GM19328 (cell line): Measurements from ENCODE around the gene PALM3.

Experiments used
- ATAC-seq: cut with Tn5 transposase; IDR thresholded peaks from one replicate; pipeline ENCODE4 v1.9.1; 2021; ENCODE audit warnings: mild to moderate bottlenecking, moderate library complexity; ENCODE audit not compliant: unreplicated experiment

PALM3 gene, protein sequence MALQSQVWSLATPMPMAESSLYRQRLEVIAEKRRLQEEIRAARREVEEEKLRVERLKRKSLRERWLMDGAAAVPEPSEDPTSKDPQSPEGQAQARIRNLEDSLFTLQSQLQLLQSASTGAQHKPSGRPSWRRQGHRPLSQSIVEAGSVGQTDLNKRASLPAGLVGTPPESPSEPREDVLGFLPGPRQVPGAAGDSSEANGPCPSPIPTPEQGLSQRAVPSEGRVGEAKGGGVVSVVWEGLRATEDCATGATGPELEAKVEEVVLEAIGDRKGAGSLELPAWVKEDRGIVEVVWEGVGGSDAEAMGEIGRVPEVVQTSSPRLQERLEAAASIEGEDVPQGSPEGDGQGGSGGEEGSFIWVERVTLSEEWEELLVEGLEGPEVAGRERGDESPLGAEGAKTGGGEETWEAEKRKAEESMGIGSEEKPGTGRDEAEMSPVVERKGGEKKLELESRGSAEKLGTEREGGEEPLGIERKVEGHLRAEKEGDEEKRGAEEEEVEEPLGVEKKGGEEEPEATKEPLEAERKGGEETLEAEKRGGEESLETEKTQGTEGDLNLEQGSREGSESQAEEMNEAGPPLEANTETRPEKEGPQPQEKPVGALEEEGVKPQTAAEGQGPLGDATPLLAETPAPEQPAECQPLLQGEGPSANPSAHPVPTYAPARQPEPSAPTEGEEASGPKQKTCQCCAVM

DNA sequence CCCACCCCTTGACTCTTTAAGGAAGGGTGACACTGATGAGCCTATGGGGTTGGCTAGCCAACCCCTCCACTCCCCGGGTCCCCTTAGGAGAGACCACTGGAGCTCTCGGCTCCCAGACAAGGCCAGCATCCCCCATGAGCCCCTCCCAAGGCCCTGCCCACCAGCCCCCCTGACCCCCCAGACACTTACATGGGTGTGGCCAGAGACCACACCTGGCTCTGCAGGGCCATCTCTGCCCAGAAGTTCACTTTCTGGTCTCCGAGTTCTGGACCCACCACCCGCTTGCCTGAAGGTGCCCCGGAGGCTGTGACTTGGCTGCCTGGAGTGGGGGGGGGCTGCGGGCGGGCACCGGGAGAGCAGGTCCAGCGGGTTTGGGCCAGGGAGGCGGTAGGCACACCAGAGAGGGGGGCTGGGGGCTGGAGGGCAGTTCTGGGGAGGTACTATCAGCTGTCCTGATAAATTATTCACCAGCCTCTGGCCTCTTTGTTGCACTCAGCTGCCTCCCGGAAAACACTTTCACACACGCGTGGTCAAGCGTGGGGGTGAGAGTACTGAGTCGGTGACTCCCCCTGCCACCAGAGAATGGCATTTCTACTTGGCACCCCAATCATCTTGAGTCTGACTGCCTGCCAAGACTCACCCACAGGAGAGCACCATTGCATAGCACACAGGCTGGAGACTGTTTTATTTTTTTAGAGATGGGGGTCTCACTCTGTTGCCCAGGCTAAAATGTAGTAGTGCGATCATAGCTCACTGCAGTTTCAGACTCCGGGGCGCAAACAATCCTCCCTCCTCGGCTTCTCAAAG lies at the start of gene PALM3:
Gene PALM3, minus strand, starts transcription at position 326 of the 807 bp plus-strand sequence. Its CDS starts 96 bp downstream, at position 230.
- no peak for ATAC-seq

DNA sequence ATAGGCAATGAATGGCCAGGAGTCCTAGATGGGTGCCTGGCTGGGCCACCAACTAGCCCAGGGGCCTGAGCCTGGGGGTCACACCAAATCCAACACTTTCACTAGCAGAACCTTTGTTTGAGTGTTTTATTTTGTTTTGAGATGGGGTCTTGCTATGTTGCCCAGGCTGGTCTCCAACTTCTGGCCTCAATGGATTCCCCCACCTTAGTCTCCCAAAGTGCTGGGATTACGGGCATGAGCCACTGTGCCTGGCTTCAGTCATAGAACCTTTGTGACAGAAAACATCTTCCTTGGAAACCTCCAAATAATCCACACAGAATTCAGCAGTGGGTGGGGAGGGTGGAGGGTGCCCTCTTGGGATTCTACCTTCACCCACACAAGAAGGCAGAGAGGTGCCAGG lies 49.6 kb upstream of the PALM3 start:
- ATAC-seq, result no peak

DNA sequence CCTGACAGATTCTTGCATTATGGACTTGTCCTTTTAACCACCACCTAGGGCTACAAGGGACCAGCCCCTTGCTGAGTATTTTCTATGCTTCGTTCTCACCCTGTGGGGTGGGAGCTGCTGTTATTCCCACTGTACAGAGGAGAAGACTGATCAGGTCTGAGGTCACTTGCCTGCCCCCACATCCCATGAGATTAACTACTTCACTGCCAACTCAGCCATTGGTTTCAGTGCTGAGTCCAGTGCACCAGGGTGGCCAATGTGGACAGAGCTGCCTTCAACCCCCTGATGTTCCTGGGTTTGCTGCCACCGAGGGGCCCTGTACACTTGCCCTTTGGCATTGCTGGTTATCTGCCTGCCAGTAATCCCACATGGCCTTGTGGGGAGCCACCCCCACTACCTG lies 48.8 kb upstream of the PALM3 start:
- ATAC-seq, result no peak

DNA sequence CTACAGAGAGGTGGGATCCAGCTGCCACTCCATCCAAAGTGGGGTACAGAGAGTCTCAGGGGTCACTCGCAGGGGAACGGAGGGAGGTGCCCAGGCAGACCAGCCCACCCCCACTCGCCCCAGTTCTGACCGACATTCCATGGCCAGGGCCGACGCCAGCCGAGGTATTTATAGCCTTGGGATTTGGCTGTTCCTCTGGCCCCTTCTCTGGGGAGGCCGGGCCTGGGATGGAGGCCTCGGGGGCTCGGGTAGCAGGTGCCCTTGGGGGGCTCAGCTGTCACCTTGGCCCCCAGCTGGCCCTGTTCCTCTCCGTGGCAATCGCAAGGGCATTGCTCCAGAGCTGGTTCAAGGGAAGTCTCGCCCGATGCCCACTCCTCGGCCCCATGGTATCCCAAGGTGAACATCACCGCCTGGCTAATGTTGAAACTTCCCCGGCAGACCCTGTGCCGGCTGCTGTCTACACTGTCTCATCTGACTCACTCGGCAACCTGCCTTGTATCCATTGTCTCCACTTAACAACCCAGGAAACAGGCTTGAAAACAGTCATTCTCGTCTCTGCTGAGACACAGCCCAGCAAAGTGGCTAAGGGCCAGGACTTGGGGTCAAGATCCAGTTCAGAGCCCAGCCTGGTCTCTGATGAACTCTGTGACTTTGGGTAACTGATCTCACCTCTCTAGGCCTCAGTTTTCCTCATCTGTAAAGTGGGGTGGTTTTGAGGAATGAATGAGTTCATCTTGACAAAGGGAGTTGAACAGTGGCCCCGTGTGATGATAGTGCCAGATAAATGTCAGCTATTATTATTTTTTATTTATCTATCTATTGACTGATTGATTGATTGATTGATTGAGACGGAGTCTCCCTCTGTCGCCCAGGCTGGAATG lies 45.9 kb upstream of the PALM3 start:
- ATAC-seq, result no peak

DNA sequence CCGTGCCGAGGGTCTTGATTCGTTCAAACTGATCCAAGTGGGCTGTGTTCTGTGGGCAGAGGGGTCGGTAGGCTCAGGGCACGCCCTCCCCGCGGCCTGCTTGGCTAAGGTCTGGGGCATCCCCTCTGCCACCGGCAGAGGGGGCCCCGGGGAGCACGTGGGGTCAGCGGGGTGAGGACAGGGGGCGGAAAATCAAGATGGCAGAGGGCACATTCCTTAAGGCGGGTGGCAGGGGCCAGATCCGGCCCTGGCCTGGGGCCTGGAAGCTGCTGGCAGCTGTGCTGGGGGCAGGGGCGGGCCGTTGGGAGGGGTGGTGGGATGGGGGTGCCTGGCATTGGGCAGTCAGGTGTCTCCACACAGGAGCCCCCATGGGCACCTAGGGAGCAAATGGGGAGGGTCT lies 45.0 kb upstream of the PALM3 start:
- ATAC-seq, result no peak

DNA sequence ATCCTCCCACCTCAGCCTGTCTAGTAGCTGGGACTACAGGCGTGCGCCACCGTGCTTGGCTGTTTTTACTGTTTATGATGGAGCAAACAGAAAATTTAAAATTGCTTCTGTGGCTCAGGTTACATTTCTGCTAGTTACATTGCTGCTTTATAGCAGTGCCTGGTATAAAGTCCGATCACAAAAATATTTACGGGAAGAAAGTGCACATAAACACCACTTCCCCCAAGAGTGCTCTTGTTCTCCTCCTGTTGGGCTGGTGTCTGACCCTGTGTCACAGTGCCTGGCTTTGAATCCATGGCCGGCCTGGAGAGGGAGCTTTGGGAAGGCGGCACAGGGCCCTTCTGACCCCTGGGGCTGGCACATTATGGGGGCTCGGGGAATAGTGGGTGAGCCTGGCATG lies 43.8 kb upstream of the PALM3 start:
- ATAC-seq, result no peak

DNA sequence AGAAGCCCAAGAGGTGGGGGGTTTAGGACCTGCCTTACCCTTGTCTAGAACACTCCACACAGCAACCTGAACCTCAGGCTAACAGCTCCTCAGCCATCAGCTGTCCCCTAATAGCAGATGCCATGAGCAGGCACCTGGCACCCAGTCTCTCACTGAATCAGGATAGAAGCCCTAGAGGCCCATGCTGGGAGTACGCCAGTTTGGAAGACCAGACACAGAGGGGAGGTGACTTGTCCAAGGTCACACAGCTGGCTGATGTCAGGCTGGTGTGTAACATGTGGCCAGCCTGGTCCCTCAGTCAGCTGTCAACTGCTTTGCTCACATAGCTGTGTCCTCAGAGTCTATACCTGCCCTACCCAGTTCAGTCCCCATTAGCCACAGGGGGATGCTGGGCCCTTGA lies 41.4 kb upstream of the PALM3 start:
- ATAC-seq, result no peak

DNA sequence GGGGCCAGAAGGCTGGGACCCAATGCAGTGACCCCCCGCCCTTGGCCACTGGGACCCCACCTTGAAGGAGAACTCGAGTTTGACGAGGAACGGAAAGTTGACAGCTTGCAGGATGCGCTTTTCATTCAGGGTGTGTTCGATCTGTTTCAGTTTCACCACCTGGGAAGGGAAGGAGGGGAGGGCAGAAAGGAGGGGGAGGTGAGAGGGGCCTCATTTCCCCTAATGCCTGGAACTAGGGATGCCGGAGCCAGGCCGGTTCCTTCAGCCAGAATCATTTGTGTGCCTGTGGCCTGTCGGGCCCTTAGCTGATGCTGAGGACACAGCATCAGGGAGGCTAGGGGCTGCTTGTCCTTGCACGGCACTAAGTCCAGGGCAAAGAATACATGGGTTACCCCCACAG lies 40.9 kb upstream of the PALM3 start:
- ATAC-seq, result no peak

DNA sequence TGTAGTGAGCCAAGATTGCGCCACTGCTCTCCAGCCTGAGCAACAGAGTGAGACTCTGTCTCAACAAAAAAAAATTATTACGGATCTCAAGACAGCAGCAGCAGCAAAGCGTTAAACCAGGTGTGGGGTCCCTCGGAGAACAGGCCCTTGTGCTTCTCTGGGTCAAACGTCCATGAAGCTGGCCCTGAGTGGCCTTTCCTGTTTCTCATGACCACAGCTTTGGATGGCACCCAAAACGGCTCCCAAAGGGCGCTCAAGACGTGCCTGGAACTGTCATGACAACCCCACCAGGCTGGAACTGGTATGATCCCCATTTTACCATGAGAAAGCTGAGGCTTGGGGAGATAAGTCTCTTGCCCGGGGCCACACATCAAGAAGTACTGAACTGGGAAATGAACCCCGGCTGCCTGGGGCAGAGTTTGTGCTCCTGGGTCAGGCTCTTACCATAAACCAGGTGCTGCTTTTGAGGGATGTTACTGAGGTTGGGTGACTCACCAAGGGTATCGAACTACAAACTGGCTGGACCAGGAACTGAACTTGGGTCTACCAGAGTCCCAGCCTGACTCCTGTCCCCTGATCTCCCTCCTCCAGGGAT lies 40.3 kb upstream of the PALM3 start:
- ATAC-seq, result no peak

DNA sequence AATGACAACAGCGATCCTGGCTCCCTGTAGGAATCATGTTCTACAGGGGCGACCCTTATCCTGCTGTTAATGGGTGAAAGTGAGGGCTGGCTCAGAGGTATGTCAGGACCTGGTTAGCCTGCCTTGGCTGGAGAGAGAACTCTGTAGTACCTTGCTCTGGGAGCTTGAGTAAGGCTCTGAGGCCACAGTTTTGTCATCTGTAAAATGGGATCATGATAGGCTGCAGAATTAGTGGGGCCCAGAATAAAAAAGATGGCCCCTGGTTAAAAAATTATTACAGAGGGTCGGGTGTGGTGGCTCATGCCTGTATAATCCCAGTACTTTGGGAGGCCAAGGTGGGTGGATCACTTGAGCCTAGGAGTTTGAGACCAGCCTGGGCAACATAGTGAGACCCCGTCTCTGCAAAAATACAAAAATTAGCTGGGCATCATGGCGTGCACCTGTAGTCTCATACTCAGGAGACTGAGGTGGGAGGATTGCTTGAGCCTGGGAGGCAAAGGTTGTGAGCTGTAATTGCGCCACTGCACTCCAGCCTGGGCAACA lies 39.2 kb upstream of the PALM3 start:
- no peak for ATAC-seq

DNA sequence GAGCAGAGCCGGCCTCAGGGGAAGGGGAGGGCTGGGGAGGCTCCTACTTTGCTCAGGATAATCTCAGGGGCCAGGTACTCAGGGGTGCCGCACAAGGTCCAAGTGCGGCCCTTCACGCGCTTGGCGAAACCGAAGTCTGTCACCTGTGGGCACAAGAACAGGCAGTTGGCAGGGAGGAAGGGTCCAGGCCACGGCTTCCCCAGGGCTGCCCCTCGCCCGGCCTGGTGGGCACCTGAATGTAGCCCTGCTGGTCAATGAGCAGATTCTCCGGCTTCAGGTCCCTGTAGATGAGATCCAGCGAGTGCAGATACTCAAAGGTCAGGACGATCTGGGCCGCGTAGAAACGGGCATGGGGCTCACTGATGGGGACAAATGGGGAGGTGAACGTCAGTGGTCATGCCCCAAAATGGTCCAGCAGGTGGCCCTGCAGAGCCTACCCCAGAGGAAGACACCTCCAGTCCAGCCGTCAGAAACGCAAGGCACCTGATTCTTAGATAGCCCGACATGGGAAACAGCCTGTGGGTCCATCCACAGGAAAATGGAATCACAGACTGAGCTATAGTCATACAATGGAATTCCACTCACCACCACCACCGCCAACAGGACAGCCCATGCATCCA lies 35.8 kb upstream of the PALM3 start:
- no peak for ATAC-seq

DNA sequence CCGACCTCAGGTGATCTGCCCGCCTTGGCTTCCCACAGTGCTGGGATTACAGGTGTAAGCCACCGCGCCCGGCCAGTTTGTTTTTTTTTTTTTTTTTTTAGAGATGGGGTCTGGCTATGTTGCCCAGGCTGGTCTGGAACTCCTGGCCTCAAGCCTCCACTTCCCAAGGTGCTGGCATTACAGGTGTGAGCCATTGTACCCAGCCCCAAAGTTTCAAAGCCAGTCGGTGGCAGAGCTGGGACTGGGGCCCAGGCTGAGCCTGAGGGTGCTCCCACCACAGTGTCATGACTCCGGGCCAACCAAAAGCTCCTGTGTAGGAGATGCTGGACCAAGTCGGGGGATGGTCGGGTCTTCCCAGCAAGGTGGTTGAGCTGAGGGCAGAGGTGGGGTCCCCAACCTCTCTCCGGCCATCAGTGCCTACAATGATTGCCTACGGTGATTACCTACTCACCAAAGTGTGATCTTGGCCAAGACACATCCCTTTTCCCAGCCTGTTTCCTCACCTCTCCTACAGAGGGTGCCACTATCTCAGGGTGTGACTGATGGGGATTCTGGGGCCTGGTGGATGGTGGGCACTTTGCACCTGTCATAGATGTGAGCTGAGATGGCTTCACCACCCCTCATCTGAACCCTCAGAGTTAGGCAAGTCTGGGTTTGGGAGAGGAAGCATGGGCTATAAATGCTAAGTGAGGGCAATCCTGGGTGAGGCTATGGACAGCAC lies 34.6 kb upstream of the PALM3 start:
- no peak for ATAC-seq

DNA sequence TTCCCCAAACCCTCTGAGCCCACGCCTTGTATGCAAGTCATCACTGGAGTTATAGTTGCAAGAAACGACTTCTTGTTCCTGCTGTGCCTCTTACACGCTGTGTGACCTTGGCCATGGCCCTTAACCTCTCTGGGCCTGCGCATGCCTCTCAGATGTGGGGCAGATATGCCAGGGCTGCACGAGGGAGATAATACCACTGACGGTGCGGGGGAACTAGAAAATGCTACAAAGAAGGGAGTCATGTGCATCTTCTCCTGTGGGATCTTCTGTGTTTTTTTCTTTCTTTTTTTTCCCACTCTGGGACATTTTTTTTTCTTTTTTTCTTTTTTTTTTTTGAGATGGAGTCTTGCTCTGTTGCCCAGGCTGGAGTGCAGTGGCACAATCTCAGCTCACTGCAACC lies 33.0 kb upstream of the PALM3 start:
- ATAC-seq, result no peak

DNA sequence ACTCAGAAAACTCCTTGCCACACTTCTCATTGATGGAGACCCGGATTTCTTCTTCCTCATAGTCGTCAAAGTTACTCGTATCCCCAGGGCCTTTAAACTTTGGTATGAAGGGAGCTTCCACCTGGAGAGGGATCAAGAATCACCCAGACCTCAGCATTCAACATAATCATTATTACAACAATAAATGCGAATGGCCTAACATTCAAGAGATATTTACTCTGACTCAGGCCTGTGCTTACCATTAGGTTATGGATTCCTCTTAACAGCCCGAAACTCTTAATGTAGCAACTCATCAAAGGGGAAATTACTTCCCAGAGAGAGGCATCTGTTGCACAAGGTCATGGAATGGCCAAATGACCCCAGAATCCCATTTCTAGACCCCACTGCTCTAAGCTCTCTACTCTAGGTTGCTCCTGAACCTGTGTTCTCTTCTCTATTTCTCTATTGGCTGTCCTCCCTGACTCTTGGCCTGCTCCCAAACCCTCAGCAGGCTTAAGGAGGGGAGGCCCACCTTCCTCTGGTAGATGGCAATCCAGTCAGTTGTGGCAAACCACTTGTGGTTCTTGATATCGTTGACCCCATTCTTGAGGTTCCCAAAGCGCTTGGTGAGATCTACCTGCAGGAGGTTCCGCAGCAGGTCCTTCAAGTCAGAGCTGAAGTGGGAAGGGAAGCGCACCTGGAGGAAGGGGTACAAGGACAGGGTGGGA lies 31.4 kb upstream of the PALM3 start:
- ATAC-seq, result no peak

DNA sequence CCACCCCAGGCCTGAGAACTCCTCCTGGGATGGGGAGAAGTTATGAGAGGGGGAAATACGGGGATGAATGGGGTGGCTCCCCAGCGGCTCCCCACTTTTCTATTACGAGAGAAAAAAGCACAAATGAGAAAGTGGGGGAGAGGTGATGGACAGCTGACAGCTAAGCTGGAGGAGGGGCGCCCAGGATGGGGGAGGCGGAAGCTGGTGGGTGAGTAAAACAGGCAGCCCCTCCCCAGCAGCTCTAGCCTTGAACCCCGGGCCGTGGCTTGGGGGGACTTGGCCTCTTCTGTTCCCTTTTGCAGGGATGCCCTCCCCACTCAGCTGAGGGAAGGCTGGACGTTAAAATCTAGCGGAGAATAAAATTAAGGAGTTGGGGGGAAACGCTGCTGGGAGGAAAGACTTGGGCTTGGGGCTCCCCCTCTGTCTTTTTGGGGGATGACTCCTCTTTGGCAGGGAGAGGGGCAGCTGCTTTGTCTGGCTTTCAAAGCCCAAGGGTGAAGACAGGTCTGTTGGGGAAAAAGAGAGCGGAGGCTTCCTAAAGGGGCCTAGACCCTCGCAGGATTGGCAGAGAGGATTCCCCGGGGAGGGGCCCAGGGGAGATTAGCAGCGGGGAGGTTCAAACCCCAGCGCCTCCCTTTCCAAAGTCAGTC lies 30.1 kb upstream of the PALM3 start:
- ATAC-seq, result no peak

DNA sequence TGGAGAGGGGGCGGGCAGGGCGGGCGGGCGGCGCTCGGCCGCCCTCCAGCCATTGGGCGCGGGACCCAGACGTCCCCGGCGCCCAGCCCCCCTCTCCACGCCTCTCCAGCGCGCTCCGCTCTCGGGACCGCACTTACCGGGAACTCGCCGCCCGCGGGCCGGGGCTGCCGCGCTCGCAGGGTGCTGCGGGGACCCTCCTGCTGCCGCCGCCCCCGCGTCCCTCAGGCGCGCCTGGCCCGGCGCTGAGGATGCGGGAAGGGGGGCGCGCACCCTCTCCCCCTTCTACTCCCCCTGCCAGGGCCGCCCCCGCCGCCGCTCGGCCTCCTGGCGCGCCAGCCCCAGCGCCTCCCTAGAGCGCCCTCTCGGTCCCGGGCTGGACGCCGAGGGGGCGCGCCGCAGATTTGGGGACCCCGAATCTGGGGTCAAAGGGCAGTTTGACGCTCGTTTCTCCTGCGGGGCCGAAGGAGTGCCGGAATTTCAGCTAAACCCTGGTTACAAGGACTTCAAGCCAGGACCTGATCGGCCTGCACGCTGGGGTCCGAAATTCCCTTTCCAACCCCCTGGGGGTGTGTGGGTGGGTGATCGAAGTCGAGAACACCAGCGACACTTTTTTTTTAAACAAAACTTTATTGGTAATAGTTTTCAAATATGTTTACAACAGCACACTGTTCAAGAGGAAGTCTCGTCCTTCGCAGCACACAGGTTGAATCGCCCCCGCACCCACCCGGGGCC lies 29.4 kb upstream of the PALM3 start:
- peak; percentile 63 for ATAC-seq

DNA sequence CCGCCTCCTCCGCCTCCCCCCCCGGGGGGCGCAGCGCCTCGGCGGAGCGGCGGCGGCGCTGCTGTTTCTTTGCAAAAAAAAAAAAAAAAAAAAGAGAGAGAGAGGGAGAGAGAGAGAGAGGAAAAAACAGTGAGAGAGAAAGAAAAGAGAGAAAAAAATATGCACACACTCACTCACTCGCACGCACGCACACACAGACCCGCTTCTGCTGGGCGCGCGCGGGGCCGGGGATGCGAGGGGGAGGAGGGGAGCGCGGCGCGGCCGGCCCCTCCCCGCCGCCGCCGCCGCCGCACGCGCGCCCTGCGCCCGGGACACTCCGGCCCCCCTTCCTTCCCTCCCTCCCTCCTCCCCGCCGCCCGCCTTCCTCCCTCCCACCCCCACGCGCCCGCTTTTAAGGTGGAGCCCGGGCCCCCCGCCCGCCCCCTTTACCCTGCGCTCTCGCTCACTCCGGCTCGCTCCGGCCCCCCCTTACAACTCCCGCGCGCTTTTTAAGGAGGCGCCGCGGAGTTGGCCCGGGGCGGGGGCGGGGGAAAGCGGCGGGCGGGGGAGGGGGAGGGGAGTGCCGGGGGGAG lies 28.7 kb upstream of the PALM3 start, which contains the start of gene SAMD1:
Gene SAMD1, minus strand, starts transcription at position 243 of the 572 bp plus-strand sequence.
- peak; percentile 36 for ATAC-seq
